H7 (cell line): ENCODE data around the gene LNX1. TPM values are rescaled to one million over a fixed set of nuclear protein-coding genes. Genes with fewer than 3 reads are reported as not detected.
"Not testable (repeated sequence)": the region's sequence is repeated elsewhere in the genome, so short reads cannot be mapped to it uniquely, and the experiment has no call there.

Experiments used
- DNase-seq: peaks from one replicate; pipeline ENCODE4 v3.0.0; 2012
- H3K27me3 ChIP-seq: 2 replicates; pipeline ENCODE4 v1.6.0; 2011; ENCODE audit warnings: mild to moderate bottlenecking, low read length; ENCODE audit not compliant: control insufficient read depth, insufficient read depth
- H3K36me3 ChIP-seq: replicated peaks from 2 replicates; pipeline ENCODE4 v1.5.1; 2011; ENCODE audit warnings: low read length; ENCODE audit not compliant: control insufficient read depth, insufficient read depth
- H3K4me3 ChIP-seq: 2 replicates; pipeline ENCODE4 v1.5.1; 2011; ENCODE audit warnings: low read depth, mild to moderate bottlenecking, control low read depth, low read length, moderate library complexity; ENCODE audit not compliant: insufficient read depth
- total RNA-seq: library from RNA; depleted of rRNA; stranded (reverse); fragments of >200 nt; shearing (Covaris generic); gene quantifications from 2 replicates; pipeline ENCODE4 v1.2.3, GENCODE V29; 2014; rRNA removed

Gene LNX1
- total RNA-seq, 1 experiment from 2014 or later: 1.6 TPM

- peaks cover 7% of the 10 kb centered on the region for H3K36me3 ChIP-seq
- H3K4me3 ChIP-seq: no peak overlapping the region
- no peaks in the 10 kb centered on the region for H3K27me3 ChIP-seq
- no peak for DNase-seq
Observed at GRCh38 chr4:53450773-53451172, 140.5 kb downstream of the LNX1 start.

DNA sequence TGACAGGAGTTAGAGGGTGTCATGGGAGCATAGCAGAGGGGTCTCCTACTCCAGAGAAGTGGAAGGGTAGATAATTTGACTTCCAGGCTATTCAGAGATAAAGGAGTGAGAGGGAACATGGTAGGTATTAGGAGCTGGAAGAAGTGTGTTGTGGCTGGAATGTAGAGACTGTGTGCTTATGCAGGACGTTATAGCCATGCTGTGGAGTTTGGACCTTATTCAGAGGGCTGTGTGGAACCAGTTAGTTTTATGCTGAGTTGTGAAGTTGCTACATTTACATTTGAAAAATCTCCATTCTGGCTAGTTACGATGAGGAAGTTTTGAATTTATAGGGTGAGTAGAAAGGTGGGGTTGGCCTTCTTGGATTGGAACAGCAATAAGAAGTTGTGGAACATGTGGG is 146.3 kb downstream of the LNX1 start:
- Histone ChIP-seq H3K4me3 (no peak overlapping the region), H3K36me3 (no peaks in the 10 kb centered on the region; the same call in 1 of the 2 replicates), H3K27me3 (no peaks in the 10 kb centered on the region)
- DNase-seq: no peak

DNA sequence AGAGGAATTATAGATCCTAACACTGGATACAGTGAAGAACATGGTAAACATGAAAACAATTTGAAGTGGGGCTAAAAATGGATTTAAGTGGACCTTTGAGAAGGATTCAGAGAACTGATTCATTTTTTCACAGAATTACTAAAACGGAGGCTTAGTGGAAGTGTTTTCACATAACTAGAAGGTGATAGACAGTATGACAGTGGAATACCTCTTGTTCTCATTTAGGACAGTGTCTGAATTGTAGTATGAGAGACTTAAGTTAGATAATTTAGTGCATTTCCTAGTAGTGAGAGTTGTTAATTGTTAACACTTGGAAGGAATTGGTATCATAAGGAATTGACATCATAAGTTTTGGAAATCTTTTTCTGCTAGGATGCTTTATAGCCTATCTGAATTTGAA is 149.7 kb downstream of the LNX1 start:
- no peak overlapping the region for H3K4me3 ChIP-seq
- H3K27me3 ChIP-seq: no peaks in the 10 kb centered on the region
- no peaks in the 10 kb centered on the region; the same call in 1 of the 2 replicates for H3K36me3 ChIP-seq
- DNase-seq: no peak

DNA sequence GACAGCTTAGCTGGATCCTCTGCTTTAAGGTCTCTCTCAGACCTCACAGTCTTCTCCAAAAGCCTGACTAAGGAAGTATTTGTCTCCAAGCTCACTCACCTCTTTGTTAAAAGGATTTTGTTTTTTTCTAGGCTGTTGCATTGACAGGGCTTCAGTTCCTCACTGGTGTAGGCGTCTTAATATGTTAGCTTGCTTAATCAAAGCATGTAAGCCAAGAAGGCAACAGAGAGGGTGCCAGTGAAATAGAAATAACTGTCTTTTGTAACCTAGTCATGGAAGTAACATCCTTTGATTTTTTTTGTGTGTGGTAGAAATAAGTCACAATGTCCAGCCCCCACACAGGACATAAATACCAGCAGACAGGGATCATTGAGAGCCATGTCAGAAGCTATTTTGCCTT is 155.0 kb downstream of the LNX1 start:
- Histone ChIP-seq H3K4me3 (no peak overlapping the region), H3K36me3 (no peaks in the 10 kb centered on the region; the same call in 1 of the 2 replicates), H3K27me3 (no peaks in the 10 kb centered on the region)
- DNase-seq: no peak

DNA sequence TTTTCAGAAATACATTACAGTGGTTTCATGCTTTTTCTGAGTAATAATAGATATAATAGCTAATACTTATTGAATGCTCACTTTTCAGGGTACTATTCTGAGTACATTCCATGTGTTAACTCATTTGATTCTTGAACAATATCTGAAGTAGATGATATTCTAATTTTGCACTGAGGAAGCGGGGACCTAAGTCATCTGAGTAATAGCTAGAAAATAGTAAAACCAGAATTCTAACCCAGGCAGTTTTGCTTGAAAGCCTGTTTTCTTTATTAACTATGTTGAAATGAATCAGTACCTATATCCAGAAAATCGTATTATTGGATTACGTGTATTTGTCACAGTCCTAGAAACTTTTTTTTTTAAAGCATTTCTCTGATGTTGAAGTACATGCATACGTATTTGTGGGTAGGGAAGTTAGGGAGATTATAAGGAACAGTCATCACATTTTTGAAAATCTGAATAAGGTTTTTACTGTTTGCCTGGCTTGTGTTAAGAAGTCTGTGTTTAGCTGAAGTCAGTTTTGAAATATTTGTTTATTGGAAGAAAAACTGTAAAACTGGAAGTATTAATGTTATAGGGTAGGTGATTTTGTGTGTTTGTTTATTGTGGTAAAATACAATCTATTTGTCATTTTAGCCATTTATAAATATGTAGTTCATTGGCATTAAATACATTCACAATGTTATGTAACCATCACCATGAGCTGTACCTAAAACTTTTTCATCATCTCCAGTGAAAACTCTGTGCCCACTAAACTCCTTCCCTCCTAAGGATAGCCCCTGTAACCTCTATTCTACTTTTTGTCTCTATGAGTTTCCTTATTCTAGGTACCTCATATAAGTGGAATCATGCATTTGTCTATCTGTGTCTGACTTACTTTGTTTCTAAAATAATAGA is 158.5 kb downstream of the LNX1 start:
- Histone ChIP-seq H3K36me3 (peaks cover 5% of the 10 kb centered on the region), H3K4me3 (no peak overlapping the region)
- no peak for DNase-seq

GRCh38 chr4:53431052-53431451 is 160.2 kb downstream of the LNX1 start:
- no peak for DNase-seq
- peaks cover 5% of the 10 kb centered on the region for H3K36me3 ChIP-seq
- no peak overlapping the region for H3K4me3 ChIP-seq
- no peaks in the 10 kb centered on the region for H3K27me3 ChIP-seq

More for the DNA sequence above, 158.5 kb downstream of the LNX1 start:
- H3K27me3 ChIP-seq: no peaks in the 10 kb centered on the region

- Histone ChIP-seq H3K4me3 (no peak overlapping the region), H3K36me3 (peaks cover 5% of the 10 kb centered on the region), H3K27me3 (no peaks in the 10 kb centered on the region)
- no peak for DNase-seq
Observed at GRCh38 chr4:53427366-53427765, 163.9 kb downstream of the LNX1 start.

GRCh38 chr4:53424280-53424679 is 167.0 kb downstream of the LNX1 start:
- Histone ChIP-seq H3K36me3 (peaks cover 5% of the 10 kb centered on the region), H3K27me3 (no peaks in the 10 kb centered on the region), H3K4me3 (no peak overlapping the region)
- DNase-seq: no peak

GRCh38 chr4:53422367-53422766 is 168.9 kb downstream of the LNX1 start:
- Histone ChIP-seq H3K4me3 (no peak overlapping the region), H3K36me3 (no peaks in the 10 kb centered on the region; the same call in 1 of the 2 replicates), H3K27me3 (no peaks in the 10 kb centered on the region)
- no peak for DNase-seq

GRCh38 chr4:53421791-53422190 is 169.5 kb downstream of the LNX1 start:
- Histone ChIP-seq H3K27me3 (no peaks in the 10 kb centered on the region), H3K36me3 (no peaks in the 10 kb centered on the region), H3K4me3 (no peak overlapping the region)
- DNase-seq: no peak

DNA sequence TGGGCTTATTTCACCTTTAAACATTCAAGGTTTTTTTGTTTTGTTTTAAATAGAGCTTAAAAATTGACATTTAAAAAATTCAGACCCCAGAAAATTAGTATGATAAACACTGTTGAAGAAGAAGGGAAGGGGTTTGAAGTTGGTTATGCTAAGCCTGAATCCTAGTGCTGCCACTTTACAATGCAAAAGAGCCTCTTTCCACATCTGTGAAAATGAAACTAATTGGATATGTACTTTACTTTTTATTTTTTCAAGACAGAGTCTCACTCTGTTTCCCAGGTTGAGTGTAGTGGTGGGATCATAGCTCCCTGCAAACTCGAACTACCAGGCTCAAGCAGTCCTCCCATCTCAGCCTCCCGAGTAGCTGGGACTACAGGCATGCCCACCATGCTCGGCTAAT is 172.1 kb downstream of the LNX1 start:
- no peaks in the 10 kb centered on the region for H3K27me3 ChIP-seq

DNA sequence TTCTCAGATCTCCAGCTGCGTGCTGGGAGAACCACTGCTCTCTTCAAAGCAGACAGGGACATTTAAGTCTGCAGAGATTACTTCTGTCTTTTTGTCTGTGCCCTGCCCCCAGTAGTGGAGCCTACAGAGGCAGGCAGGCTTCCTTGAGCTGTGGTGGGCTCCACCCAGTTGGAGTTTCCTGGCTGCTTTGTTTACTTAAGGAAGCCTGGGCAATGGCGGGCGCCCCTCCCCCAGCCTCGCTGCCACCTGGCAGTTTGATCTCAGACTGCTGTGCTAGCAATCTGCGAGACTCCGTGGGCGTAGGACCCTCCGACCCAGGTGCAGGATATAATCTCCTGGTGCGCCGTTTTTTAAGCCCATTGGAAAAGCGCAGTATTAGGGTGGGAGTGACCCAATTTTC is 181.8 kb downstream of the LNX1 start:
- not testable (repeated sequence) for H3K36me3 ChIP-seq, H3K4me3 ChIP-seq, DNase-seq, H3K27me3 ChIP-seq

More for the DNA sequence above, 172.1 kb downstream of the LNX1 start:
- DNase-seq: no peak
- H3K36me3 ChIP-seq: no peaks in the 10 kb centered on the region
- no peak overlapping the region for H3K4me3 ChIP-seq

Other genes with a start within 250 kb of the LNX1 start
- gene SCFD2, start 225.4 kb downstream of the LNX1 start, total RNA-seq: 13.5 and 16.9 TPM in 2 replicates
- gene FIP1L1, start 213.8 kb downstream of the LNX1 start, total RNA-seq: 41.0 and 52.2 TPM in 2 replicates